ENCODE results near the gene TOR1AIP2.

The TOR1AIP2 gene

GRCh38 chr1:179800481-179800880 is 77.1 kb downstream of the TOR1AIP2 start:
- Histone ChIP-seq H3K9me3 (ENCODE audit: low read depth, low read length) (no peaks in the 10 kb centered on the region), H3K4me3 (no peak overlapping the region), H3K9ac (ENCODE audit: insufficient read length) (no peak overlapping the region), H3K27ac (no peak overlapping the region), H3K36me3 (ENCODE audit: insufficient read depth, low read length) (no peaks in the 10 kb centered on the region)
- TF ChIP-seq POLR2AphosphoS5 (IDR thresholded peaks at IDR 0.05; ENCODE audit: borderline replicate concordance, low read depth, low read length) (no peak), FOXP2 (optimal IDR thresholded peaks at IDR 0.05; ENCODE audit: control extremely low read depth, extremely low read length, insufficient read depth) (no peak)
- DNase-seq (ENCODE audit: low read depth, low spot score): no peak

DNA sequence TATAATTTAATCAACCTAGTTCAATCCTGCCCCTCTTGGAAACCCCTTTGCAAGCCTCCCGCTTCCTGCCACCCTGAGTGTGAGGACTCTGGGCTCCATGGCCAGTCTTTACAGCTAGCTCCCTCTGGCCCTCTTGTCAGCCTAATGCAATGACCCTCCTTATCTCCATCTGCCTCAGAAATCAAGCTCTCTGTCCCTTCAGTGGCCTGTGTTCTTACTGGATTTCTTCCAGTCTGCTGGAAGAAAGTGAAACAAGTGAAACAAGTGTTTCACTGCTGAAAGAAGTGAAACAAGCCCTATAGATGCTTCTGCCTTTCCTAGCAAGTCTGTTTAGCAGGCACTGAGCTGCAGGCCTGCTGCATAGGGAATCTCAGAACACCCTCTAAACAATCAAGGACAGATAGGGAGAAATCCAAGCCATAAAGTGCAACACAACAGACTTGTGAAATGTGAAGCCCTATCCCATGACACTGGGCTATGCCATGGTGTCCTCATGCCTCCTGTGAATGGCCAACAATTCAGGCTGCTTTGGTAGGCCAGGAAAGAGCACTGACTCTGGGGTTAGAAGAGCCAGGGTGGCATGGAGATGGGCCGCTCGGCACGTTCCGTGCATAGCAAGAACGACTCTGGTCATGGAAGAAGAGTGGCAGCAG is 78.6 kb downstream of the TOR1AIP2 start:
- Histone ChIP-seq H3K4me3 (no peak overlapping the region), H3K27ac (no peak overlapping the region), H3K9me3 (ENCODE audit: low read depth, low read length) (no peaks in the 10 kb centered on the region), H3K9ac (ENCODE audit: insufficient read length) (no peak overlapping the region), H3K36me3 (ENCODE audit: insufficient read depth, low read length) (no peaks in the 10 kb centered on the region)
- DNase-seq (ENCODE audit: low read depth, low spot score): no peak
- no peak for TF ChIP-seq FOXP2 (optimal IDR thresholded peaks at IDR 0.05; ENCODE audit: control extremely low read depth, extremely low read length, insufficient read depth)
- no peak for TF ChIP-seq POLR2AphosphoS5 (IDR thresholded peaks at IDR 0.05; ENCODE audit: borderline replicate concordance, low read depth, low read length)
- no peak for TF ChIP-seq EZH2 (IDR thresholded peaks at IDR 0.05)

- no peaks in the 10 kb centered on the region for H3K9me3 ChIP-seq (ENCODE audit: low read depth, low read length)
- H3K9ac ChIP-seq (ENCODE audit: insufficient read length): no peak overlapping the region
- H3K36me3 ChIP-seq (ENCODE audit: insufficient read depth, low read length): no peaks in the 10 kb centered on the region
- H3K27ac ChIP-seq: no peak overlapping the region
- no peak overlapping the region for H3K4me3 ChIP-seq
- TF ChIP-seq EZH2 (IDR thresholded peaks at IDR 0.05): no peak
- TF ChIP-seq FOXP2 (optimal IDR thresholded peaks at IDR 0.05; ENCODE audit: control extremely low read depth, extremely low read length, insufficient read depth): no peak
- no peak for TF ChIP-seq POLR2AphosphoS5 (IDR thresholded peaks at IDR 0.05; ENCODE audit: borderline replicate concordance, low read depth, low read length)
- no peak for DNase-seq (ENCODE audit: low read depth, low spot score)
These were observed 79.3 kb downstream of the TOR1AIP2 start for GRCh38 chr1:179798213-179798863.

DNA sequence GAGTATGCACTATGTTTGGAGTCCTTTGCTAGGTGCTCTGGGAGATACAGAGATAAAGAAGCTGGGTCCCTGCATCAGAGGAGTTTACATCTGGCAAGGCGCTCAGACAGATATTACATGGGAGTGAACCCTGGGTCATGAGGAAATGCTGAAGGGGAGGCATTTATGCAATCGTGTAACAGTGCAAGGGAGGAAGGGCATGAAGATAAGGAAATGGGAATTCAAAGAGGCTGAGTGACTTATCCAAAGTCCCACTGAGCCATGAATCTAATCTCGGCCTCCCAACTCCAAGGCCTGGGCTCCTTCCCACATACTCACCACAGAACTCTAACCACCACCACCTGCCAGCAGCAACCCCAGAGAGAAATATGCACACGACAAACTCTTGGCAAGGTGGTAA is 82.9 kb downstream of the TOR1AIP2 start:
- Histone ChIP-seq H3K9ac (ENCODE audit: insufficient read length) (no peak overlapping the region), H3K36me3 (ENCODE audit: insufficient read depth, low read length) (no peaks in the 10 kb centered on the region), H3K9me3 (ENCODE audit: low read depth, low read length) (no peaks in the 10 kb centered on the region), H3K4me3 (no peak overlapping the region), H3K27ac (no peak overlapping the region)
- DNase-seq (ENCODE audit: low read depth, low spot score): no peak
- TF ChIP-seq POLR2AphosphoS5 (IDR thresholded peaks at IDR 0.05; ENCODE audit: borderline replicate concordance, low read depth, low read length) (no peak), FOXP2 (optimal IDR thresholded peaks at IDR 0.05; ENCODE audit: control extremely low read depth, extremely low read length, insufficient read depth) (no peak), EZH2 (IDR thresholded peaks at IDR 0.05) (no peak)

- Histone ChIP-seq H3K36me3 (ENCODE audit: insufficient read depth, low read length) (no peaks in the 10 kb centered on the region), H3K4me3 (no peak overlapping the region), H3K27ac (no peak overlapping the region), H3K9me3 (ENCODE audit: low read depth, low read length) (no peaks in the 10 kb centered on the region), H3K9ac (ENCODE audit: insufficient read length) (no peak overlapping the region)
- TF ChIP-seq FOXP2 (optimal IDR thresholded peaks at IDR 0.05; ENCODE audit: control extremely low read depth, extremely low read length, insufficient read depth) (no peak), EZH2 (IDR thresholded peaks at IDR 0.05) (no peak), POLR2AphosphoS5 (IDR thresholded peaks at IDR 0.05; ENCODE audit: borderline replicate concordance, low read depth, low read length) (no peak)
- no peak for DNase-seq (ENCODE audit: low read depth, low spot score)
These were observed 83.5 kb downstream of the TOR1AIP2 start for GRCh38 chr1:179794146-179794545.

DNA sequence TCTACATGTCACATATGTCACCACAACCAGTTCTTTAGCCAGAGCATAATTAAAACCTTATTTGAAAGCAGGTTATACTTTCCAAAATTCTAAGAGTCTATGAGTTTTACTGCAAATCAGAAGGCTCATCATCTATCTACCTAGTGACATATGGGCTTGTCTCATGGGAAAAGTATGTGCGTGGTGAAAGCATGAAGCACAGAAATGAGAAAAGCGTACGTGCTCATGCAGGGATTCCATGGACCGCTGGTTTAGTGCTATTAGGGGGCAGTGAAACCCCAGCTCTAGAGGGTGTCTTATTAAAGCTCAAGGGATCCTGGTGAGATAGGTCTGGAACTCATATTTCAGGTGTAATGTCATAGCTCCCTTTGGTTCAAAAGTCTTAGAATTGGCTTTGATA is 84.3 kb downstream of the TOR1AIP2 start:
- H3K9ac ChIP-seq (ENCODE audit: insufficient read length): no peak overlapping the region
- no peak overlapping the region for H3K27ac ChIP-seq
- TF ChIP-seq POLR2AphosphoS5 (IDR thresholded peaks at IDR 0.05; ENCODE audit: borderline replicate concordance, low read depth, low read length) (no peak), FOXP2 (optimal IDR thresholded peaks at IDR 0.05; ENCODE audit: control extremely low read depth, extremely low read length, insufficient read depth) (no peak), EZH2 (IDR thresholded peaks at IDR 0.05) (no peak)
- H3K4me3 ChIP-seq: no peak overlapping the region
- H3K9me3 ChIP-seq (ENCODE audit: low read depth, low read length): no peaks in the 10 kb centered on the region
- DNase-seq (ENCODE audit: low read depth, low spot score): no peak
- no peaks in the 10 kb centered on the region for H3K36me3 ChIP-seq (ENCODE audit: insufficient read depth, low read length)
